NCI-H2227 treated with DMSO at 0.1 percent for 48 hours (cell line): ENCODE results near the gene MOCS1.

Experiments
- DNase-seq: peaks from one replicate; lab custom pipeline; 2025; lab: John Stamatoyannopoulos, UW

The MOCS1 gene

GRCh38 chr6:39876111-39876510 is 58.2 kb downstream of the MOCS1 start:
- no peak for DNase-seq

DNA sequence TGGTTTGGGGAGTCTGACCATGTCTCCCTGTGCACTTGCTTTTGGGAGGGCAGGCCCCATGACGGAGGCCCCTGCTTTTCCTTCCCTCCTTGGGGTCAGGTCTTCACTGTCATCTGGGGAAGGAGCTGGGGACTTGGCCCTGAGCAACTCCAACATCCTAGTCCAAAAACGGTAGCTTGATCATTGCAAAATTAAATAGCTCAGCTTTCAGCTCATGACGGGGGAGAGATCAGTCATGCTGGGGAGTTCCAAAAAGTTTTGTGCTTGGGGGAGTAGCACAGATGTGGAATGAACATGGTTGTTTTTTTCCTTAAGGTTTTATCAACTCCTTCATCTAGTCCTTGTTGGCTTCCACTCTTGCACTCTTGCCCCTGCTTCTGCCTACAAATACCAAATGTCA is 60.8 kb downstream of the MOCS1 start:
- no peak for DNase-seq

- no peak for DNase-seq
These were observed 63.3 kb downstream of the MOCS1 start for GRCh38 chr6:39870950-39871349.

DNA sequence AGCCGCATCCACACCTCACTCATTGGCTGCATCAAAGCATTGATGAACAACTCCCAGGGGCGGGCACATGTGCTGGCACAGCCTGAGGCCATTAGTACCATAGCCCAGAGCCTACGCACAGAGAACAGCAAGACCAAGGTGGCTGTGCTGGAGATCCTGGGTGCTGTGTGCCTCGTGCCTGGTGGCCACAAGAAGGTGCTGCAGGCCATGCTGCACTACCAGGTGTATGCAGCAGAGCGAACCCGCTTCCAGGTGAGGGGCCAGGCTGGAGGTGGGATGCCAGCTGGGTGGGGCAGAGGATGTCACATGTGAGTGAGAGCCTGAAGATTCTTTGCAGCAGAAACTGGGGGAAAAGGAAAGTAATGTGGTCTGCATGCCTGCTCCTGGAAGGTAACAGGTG is 66.7 kb downstream of the MOCS1 start:
- DNase-seq, result no peak

DNA sequence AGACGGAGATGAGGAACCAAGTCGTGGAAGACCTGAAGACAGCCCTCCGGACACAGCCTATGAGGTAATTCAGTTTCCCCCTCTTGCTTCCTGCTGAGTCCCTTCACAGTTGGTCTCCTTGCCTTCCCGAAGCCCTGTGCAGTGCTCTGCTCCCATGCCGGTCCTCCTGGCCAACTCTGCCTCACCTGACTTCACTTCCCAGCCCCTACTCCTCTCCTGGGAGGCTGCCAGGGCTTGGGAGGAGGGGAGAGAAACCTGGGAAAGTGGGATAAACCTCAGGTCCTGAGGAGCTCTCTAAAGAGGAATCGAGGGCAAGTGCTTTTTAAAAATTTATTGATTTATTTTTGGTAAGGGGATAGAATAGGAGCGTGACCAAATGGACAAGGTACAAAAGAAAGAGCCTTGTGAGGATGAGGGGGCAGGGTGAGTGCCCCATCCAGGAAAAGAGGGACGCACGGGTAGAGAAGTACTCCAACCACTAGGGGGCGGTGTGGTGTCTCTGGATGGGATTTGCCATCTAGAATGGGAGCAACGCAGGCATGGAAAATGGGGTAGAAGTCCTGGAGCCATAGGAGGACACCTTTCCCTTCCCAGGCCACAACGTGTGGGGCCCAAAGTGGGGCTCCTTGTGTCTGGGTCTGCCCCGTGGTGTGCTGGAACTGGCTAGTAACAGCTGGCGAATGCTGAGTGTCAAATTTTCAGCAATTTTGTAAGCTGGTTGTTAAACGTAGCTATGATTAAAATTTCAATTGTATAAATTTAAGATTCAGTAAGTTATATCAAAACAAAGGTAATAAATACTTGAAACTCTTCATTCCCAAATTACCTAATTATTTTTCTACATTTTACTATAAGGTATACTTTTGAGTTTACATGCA is 69.0 kb downstream of the MOCS1 start:
- no peak for DNase-seq

GRCh38 chr6:39861663-39862062 is 72.6 kb downstream of the MOCS1 start:
- no peak for DNase-seq

GRCh38 chr6:39859025-39859424 is 75.2 kb downstream of the MOCS1 start:
- DNase-seq, result no peak

DNA sequence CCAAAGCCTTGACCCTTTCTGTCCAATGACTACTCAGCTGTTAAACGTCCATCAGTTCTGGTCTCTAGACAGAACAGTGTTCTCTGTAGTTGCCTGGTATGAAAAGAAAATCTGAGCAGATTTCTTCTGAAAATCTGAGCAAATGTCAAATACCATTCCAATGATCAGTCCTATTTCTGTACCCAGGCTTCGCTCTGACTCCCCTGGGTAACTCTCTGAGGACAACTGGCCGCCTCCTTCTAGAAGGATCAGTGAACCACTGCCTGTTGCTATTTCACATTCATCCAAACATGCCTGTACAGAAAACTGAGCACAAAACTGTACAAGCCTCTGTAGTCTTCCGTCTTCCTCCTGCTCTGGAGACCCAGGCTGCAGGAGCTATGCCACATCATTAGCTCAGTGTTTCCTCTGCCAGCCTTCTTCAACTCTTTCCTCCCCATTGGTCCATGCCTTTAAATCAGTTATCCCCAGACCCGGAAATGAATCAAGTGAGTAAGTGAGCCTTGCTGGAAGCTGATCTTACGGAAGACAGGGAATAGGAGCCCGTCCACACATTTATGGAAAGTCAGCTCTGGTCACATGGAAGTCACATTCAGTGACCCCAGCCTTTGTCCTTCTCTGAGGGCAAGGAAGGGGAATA is 78.8 kb downstream of the MOCS1 start:
- no peak for DNase-seq
